KBM-7 (cell line): ENCODE results near the gene SLC28A2.
"Not testable (repeated sequence)": the region's sequence is repeated elsewhere in the genome, so short reads cannot be mapped to it uniquely, and the experiment has no call there.

Experiments
- DNase-seq: peaks from one replicate; pipeline ENCODE4 v3.0.0-alpha.2; 2015
- in situ Hi-C: fragments of 300-500 bp; cut with MboI; formaldehyde crosslinking; loops from 2 replicates; pipeline ENCODE4 v1.14.3; 2020; ENCODE audit warnings: low sequenced_read_pairs, low pct_unique_long_range_greater_than_20kb, mixed read lengths

SLC28A2 gene

DNA sequence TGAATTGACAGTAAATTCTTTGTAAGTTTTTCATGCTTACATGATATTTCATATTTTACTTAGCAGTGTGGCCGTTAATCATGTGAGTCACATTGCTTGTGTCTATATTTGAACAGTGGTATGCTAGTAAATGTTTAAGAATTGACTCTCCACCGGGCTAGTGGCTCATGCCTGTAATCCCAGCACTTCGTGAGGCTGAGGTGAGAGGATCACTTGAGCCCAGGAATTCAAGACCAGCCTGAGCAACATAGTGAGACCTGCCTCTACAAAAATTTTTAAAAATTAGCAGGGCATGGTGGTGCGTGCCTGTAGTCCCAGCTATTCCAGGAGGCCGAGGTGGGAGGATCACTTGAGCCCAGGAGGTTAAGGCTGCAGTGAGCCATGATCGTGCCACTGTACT, 2.8 kb downstream of the SLC28A2 start:
- DNase-seq, in situ Hi-C loops: not testable (repeated sequence)

DNA sequence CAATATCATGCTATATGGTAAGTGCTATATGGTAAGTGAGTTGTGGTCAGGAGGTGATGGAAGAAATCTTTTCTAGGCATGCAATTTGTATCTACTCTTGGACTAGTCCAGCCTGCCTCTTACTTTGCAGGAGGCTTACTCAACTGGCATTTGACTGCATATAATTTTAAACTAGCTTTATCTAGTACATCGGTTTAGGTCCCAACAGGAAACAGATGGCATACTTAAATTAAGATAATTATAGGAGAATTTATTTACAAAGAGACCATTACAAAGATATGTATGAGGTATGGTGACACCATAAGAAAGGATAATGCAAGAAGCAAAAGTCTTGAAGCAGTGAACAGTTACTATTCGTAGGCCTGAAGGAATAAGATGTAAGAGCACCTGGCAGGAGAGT, 7.8 kb downstream of the SLC28A2 start:
- DNase-seq = no peak
- in situ Hi-C loops = no loop called here

DNA sequence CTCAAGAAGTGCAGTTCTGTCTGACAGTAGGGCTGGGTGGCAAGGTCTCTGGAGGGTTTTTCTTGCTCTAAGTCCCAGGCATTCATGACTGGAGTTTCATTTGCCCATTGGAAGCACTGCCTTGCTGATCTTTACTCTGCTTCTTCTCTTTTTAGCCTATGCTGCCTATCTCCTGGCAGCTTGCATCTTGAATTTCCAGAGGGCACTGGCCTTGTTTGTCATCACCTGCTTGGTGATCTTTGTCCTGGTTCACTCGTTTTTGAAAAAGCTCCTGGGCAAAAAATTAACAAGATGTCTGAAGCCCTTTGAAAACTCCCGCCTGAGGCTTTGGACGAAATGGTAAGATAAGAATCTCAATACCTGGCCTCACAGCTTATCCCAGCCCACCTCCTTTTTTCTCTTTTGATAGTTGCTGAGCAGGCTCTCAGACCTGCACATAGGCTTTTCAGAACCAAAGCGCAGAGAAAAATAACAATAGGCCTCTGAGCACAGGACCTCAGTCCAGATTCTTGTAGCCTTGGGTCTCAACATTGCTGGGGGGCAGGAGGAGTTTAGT, 10.9 kb downstream of the SLC28A2 start:
- in situ Hi-C loops = no loop called here

DNA sequence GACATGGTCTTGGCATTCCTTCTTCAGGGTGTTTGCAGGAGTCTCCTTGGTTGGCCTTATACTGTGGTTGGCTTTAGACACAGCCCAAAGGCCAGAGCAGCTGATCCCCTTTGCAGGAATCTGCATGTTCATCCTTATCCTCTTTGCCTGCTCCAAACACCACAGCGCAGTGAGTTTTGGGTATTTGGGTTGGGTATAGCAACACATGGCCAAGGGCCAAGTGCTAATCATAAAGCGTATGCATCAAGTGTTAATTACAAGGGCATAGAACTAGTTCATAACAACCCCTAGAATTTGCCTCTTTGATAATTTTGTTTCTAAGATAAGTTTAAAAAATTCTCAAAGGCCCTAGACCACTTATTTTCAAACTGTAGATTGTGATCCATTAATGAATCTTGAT, 11.8 kb downstream of the SLC28A2 start:
- in situ Hi-C loops = no loop called here
- DNase-seq = no peak

More for the DNA sequence above, 10.9 kb downstream of the SLC28A2 start:
- DNase-seq = no peak

DNA sequence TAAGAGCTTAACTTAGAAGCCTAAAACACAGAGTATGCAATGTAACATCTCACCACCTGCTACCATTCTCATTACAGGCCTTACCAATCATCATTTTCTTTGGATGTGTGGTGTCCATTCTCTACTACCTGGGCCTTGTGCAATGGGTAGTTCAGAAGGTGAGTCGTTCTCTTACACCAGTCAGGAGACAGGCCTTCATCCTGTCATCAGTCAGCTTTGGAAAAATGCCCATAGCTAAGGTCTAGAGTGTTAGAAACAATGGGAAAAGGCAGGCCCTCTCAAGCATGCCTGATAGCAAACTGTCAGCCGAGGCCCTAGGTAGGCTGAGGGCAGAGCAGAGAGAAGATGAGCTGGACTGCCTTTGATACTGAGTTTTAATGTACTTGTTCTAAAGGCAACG, 13.5 kb downstream of the SLC28A2 start:
- DNase-seq = no peak
- in situ Hi-C loops = no loop called here

DNA sequence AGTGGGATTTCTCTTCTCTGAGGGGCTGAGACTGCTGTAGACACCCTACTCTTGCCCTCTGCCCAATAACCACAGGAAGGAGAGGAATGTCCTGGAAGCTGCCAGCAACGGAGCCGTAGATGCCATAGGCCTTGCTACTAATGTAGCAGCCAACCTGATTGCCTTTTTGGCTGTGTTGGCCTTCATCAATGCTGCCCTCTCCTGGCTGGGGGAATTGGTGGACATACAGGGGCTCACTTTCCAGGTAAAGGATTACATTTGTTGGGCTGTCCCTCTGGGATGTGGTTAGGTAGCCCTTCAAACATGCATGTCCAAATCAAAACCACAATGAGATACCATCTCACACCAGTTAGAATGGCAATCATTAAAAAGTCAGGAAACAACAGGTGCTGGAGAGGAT, 16.1 kb downstream of the SLC28A2 start:
- in situ Hi-C loops = no loop called here
- no peak for DNase-seq

DNA sequence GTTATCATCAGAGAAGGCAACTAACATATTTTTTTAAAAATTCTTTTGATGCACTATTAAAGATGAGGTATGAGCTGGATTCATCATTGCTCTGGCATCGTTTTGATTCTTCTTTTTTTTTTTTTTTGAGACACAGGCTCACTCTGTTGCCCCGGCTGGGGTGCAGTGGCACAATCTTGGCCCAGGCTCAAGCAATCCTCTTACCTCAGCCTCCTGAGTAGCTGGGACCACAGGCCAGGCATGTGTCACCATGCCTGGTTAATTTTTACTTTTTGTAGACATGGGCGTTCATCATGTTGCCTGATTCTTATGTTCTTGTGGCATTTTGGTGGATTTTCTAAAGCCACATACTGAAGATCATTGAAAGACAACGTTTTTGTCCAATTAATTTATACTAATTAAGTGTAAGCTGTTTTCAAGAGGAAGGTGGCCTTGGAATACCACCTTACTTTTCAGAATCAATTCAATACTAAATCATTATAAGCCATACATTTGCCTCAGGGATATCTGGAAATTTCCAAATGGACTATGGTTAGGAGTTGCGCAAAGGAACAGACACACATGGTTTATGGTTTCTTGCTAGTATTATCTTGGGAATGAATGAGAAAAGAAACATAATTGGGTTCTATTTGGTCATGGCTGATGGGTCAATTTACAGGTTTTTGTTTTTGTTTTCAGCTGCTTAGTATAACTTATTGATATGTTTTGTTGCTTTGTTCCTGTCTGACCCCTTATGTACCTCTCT, 22.8 kb downstream of the SLC28A2 start:
- in situ Hi-C loops = no loop called here
- no peak for DNase-seq

DNA sequence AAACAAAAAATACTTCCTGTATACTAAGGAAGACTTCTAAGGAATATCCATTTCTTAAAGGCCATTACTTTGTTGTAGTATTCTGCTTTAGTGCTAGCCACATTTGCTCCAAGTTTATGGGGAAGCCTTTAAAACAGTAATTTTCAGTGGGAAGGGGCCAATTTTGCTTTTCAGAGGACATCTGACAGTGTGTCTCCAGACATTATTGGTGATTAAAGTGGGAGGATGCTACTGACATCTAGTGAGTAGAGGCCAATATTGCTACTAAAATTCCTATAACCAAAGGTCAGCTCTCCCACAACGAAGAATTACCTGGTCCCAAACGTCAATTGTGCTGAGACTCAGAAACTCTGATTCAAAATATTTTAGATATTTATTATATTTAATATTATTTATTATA, 24.8 kb downstream of the SLC28A2 start:
- peak; percentile 35 for DNase-seq
- in situ Hi-C loops = no loop called here

DNA sequence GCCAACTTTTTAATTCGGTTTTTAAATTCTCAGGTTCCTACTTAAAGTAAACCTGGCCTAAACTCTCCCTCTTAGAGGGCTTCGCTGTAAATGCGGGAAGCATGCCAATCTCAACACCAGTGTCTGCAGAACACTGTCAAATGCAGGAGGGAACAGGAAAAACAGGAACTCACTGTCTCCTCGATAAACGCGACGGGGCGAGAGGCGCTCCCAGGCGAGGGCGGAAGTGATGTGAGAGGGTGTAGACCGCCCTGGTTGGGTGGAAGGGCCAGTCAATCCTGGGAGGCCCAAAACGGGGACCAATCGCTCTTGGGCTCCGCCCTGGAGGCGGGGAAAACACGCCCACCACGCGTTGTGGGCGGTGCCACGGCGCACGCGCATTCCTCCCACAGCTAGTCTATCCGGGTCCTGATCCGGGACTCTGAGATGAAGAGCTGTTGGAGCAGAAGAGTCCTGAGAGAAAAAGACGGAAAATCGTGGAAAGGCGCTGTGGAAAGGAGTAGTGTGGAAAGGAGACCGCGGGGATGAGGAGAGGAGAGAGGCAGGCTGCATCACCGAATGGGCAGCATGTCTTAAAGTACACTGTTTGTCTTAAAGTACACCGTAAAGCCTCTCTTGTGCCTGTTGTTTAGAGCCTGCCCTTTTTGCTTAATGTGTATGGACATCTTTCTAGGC, 27.1 kb downstream of the SLC28A2 start:
- in situ Hi-C loops = no loop called here
- peak; percentile 99 for DNase-seq

DNA sequence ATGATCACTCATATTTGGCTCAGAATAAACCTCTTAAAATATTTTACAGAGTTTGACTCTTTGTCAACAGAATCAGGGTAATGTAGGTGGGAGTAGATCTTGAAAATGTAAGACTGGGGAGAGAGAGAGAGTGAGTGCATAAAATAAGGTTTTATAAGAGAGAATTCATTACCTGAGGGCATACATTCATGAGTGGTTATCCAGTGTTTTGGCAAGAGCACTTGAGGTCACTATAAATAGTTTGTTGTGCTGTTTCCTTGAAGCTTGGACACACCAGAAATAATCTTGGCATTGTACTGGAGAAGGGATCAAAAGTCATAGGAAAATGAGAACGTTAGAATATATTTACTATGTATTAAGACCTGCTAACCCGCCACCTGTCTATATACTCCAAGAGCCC, 33.4 kb downstream of the SLC28A2 start:
- no peak for DNase-seq
- in situ Hi-C loops = no loop called here

DNA sequence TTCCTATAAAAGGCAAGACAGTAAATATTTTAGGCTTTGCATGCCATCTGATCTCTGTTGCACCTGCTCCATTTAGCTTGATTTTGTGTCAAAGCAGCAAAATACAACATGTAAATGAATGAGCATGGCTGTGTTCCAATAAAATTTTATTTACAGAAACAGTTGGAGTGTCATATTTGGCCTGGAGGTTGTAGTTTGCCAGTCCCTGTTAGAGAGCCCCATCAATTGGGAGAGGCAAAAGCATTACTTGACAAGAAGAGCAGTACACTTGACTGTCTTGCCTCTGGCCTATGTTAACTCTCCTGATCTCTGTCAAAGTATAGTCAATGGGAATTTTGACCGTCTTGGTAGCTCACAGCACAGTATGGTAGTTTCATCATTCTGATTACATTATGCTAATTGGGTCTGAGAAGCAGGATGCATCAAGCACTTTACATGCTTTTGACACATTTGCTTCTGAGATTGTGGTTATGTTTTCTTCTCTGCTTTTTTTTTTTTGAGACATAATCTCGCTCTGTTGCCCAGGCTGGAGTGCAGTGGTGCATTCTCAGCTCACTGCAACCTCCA, 35.4 kb downstream of the SLC28A2 start:
- in situ Hi-C loops = no loop called here
- no peak for DNase-seq

DNA sequence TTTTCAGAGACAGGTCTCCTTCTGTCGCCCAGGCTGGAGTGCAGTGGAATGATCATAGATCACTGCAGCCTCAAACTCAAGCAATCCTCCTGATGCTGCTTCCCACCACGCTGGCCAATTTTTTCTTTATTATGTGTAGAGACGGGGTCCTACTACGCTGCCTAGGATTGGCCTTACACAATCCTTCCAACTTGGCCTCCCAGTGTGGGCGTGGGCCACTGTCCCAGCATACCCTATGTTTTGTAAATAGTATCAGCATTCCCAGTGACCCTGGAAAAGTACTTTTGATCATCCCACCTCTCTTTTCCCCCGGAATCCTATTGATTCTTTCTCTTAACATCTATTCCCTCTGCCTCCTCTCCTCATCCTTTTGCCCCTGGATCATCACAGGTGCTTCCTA, 36.9 kb downstream of the SLC28A2 start:
- in situ Hi-C loops = no loop called here
- DNase-seq = no peak

DNA sequence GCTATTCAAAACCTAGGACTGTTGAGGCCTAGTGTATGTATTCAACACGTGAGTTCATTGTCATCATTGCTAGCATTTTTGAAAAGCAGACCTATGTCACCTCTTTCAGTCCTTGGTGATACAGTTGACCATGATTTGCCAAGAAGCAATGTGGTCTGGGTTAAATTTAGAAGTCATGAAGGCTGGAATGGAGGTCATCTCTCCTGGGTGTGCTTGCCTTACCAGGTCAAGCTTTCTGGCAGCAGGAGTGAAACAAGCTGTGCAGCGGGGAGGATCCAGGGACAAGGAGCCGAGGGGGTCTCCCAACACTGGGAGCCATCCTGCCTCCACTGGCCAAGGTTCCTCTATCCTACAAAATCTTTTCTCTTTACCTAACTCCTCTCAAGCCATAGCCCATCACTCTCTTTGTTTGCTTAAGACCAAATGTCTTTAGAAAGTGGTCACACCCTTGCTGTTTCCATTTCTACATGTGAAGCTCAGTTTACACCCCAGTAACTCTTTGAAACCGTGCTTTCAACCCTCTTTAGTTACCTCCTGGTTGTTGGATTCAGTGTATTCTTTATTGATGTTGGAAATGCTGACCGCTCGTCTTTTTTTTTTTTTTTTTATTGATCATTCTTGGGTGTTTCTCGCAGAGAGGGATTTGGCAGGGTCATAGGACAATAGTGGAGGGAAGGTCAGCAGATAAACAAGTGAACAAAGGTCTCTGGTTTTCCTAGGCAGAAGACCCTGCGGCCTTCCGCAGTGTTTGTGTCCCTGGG, 40.0 kb downstream of the SLC28A2 start:
- no peak for DNase-seq
- in situ Hi-C loops = no loop called here

DNA sequence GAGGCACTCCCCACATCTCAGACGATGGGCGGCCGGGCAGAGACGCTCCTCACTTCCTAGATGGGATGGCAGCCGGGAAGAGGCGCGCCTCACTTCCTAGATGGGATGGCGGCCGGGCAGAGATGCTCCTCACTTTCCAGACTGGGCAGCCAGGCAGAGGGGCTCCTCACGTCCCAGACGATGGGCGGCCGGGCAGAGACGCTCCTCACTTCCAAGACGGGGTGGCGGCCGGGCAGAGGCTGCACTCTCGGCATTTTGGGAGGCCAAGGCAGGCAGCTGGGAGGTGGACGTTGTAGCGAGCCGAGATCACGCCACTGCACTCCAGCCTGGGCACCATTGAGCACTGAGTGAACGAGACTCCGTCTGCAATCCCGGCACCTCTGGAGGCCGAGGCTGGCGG, 41.3 kb downstream of the SLC28A2 start:
- DNase-seq, in situ Hi-C loops: not testable (repeated sequence)

DNA sequence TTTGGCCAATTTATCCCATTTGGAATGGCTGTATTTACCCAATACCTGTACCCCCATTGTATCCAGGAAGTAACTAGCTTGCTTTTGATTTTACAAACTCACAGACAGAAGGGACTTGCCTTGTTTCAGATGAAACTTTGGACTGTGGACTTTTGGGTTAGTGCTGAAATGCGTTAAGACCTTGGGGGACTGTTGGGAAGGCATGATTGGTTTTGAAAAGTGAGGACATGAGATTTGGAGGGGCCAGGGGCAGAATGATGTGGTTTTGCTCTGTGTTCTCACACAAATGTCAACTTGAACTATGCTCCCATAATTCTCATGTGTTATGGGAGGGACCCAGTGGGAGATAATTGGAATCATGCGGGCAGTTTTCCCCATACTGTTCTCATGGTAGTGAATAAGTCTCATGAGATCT, 46.9 kb downstream of the SLC28A2 start:
- DNase-seq, in situ Hi-C loops: not testable (repeated sequence)

DNA sequence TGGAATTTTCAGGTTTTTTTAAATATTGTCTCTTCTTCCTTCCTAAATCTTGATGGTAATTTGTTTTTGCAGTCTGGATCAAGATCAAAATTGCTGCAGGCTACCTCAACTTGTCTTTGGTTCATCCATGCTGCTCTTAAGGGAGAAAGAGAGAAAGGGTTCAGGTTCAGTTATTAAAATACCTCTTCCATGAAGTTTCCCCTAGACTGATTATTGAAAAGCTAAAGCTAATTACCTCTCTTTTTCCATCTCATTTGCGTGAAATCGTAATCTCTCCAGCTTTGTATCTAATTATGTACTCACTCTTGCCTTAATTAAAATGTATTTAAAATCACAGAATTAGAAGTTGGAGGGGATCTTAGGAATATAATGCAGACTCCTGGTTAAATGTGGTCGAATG, 52.7 kb downstream of the SLC28A2 start:
- DNase-seq = no peak

DNA sequence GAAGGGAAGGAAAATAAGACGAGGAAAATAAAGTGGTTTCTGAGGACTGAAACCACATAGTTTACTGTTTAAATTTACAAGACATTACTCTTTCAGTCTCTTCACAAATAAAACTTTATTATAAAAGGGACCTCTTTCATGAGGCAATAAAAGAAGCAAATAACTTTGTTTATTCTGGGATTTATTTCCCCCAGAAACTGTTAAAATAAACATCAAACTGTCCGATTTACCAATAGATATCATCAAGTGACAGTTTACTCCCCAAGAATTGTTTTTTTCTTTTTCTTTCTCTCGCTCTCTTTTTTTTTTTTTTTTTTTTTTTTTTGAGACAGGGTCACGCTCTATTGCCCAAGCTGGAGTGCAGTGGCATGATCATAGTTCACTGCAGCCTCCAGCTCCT, 54.1 kb downstream of the SLC28A2 start:
- DNase-seq = no peak
- in situ Hi-C loops = no loop called here

More for the DNA sequence above, 52.7 kb downstream of the SLC28A2 start:
- in situ Hi-C loops = no loop called here

DNA sequence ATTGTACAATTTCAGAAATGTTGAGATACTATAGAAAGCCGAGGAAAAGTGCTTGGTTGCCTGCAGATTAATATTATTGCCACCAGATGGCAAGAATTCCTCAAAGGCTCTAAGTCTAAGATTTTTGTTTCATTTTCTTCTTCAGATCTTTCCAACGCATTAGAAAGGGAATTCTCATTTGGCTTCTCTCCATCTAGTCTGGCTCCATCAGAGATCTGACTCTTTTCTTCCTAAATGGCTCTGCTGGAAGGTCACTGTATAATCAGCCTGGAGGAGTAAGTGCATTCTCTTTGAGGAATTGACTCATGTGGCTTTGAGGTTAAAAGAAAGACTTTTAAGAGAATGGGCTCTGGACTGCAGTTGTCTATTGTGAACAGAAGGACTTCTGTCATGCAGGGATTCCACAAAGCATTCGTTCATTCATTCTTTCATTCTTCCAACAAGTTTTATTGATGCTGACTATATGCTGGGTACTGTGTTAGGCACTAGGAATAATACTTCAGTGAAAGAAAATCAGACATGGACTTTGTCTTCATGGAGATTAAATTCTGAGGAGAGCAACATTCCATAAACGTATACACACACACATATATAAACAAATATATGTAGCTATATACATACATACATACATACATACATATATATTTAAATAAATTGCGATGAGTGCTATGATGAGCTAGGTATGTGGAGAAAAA, 55.3 kb downstream of the SLC28A2 start:
- in situ Hi-C loops = no loop called here
- peak; percentile 38 for DNase-seq

DNA sequence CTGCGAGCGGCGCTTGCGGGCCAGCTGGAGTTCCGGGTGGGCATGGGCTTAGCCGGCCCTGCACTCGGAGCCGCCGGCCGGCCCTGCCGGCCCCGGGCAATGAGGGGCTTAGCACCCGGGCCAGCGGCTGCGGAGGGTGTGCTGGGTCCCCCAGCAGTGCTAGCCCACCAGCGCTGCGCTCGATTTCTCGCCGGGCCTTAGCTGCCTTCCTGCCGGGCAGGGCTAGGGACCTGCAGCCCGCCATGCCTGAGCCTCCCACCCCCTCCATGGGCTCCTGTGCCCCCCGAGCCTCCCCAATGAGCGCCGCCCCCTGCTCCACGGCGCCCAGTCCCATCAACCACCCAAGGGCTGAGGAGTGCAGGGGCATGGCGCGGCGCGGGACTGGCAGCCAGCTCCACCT, 62.1 kb downstream of the SLC28A2 start:
- DNase-seq, in situ Hi-C loops: not testable (repeated sequence)
